Pons (tissue), 1 donor: ENCODE results near the gene TPH1.

Source experiments
- DNase-seq: peaks from one replicate; pipeline ENCODE4 v3.0.0-alpha.2; 2016; ENCODE audit warnings: low spot score

The TPH1 gene

DNA sequence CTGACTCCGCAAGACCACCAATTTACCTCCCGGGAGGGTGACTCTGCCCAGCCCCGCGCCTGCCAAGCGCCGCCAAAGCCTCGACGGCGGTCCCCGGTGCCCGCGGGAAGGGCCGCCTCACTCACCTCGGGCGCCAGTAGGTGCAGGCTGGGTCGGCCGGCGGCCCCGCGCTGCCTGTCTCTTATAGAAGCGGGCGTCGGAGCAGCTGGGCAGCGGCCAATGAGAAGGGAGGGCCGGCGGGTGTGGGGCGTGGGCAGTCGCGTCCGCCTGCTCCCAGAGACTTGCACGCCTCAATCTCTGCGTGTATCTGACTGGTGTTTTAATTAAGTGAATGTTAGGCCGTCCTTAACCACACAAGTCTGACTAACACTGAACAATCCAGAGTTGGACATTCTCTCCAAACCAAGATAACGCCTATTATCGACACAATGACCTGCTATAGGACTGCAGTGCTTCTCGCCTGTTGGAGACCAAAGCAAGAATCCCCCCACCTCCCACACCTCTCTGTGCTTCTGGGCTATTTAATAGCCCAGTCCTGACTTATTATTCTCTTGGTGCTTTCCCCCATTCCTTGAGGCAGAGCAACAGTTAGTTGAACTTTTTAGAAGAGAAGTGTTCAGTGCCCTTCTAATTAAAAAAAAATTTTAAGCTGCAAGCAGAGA lies at the start of gene TPH1:
Gene TPH1 (minus strand): TSS at position 154 of the 662 bp plus-strand sequence. CDS start 5,507 bp downstream, outside the sequence.
- no peak for DNase-seq

DNA sequence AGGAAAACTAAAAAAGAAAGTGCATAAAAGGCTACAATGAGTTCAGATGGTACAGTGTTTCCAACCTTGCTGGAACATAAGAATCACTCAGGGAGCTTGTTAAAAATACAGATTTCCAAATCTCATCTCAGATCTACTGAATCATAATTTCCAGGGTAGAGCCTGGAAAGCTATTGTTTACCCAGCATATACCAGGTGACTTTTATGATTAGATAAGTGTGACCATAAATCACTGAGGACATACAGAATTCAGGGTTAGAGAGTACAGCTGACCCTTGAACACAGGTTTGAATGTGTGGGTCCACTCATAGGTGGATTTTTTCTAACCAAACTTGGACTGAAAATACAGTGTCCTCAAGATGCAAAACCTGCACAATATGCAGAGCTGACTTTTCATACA lies 47.9 kb upstream of the TPH1 start:
- DNase-seq: no peak

DNA sequence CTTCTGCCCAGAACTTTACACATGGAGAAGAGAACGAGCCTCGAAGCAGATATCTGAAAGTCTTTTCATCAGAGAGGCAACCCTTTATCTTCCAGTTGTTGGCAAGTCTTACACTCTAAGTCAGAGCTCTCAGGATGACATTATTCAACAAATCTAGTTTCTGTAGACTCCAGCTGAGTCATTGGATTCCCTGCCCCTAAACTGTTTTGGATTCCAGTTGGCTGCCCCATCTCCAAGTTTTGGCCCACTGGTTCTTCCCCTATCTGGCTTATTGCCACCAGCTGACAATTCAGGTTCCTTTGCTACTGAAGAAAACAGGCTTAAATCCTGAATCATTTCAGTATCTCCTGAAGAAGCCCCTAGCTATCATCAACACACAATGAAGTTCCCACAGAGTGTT lies 45.7 kb upstream of the TPH1 start:
- DNase-seq: no peak

DNA sequence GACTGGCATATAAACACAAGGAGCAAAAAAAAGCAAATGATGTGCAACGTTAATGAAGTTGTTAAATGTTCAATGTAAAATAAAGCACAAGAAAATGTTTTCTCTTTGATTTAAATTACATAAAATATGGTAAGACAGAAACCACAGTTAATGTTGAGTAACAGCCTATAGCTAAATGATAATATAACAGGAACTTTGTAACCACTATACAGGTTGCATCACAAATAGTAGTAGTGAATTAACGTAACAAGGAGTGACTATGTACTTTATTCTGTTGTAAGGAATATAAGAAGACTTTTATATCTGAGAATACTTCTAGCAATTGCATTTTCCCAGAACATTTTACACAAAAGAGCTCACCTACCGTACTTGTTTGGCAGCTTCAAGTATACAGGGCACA lies 42.9 kb upstream of the TPH1 start:
- DNase-seq: no peak

DNA sequence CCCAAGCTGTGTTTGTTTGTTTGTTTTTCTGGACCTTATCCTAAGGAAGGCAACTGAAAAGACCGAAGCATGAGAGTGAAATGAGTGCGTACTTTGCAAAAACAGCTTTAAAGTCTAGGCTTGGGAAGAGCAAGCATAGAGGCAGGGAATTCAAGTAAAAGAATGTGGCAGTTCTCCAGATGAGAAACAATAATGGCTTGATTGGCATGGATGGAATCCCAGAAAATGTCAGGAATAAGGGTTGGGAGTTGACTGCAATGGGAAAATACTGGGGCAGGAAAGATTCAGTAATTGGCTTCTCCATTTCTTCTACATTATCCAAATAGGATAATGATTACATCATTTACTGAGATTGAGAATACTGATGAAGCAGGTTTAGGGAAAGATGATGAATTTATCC lies 42.3 kb upstream of the TPH1 start:
- DNase-seq: no peak

- DNase-seq: no peak
These were observed 35.5 kb upstream of the TPH1 start for GRCh38 chr11:18081551-18081950.

DNA sequence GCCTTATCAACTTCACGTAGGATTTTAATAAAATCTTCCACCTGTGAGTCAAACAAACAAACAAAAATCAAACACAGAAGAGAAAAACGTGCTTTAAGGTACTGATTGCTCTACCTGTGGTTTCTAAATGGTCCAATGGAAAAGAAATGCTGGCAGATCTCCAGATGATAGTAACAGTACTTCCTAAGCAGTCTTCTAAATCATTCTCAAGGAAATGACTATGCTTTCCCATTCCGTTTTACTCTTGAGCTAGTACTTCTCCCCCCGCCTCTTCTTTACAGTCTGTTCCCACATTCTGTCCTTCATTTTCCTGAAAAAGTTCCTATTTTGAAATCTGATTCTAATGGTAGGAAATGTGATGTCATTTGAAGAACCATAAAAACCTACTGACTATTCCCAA lies 34.4 kb upstream of the TPH1 start:
- no peak for DNase-seq

- DNase-seq: no peak
These were observed 32.8 kb upstream of the TPH1 start for GRCh38 chr11:18078909-18079308.

GRCh38 chr11:18075444-18075843 lies 29.4 kb upstream of the TPH1 start:
- no peak for DNase-seq

DNA sequence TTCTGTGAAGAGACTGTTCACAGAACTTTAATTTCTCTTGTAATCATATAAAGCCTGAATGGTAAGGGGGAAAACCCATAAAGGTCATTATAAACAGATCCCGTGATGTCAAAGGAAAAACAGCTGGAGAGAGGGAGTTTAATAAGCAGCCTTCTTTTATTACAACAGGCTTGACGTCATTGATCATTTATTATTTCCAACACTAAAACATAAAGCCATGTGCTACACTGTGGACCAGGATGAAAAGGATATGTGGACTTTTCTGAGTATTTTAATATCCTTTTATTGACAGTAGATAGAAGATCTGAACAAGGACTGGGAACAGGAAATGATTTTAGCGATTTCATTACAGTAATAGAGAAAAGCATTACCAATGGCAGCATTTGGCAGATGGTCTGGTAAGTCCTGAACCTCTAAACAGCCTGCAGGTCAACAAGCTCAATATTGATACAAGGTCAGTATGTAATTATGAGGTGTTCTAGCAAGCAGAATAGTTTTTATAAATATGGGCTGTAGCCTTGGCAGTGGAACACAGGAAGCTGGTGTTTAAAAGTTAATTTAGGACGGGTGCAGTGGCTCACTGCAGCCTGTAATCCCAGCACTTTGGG lies 25.1 kb upstream of the TPH1 start:
- no peak for DNase-seq

GRCh38 chr11:18067372-18067771 lies 21.3 kb upstream of the TPH1 start:
- DNase-seq: no peak

GRCh38 chr11:18066626-18067025 lies 20.6 kb upstream of the TPH1 start:
- no peak for DNase-seq

DNA sequence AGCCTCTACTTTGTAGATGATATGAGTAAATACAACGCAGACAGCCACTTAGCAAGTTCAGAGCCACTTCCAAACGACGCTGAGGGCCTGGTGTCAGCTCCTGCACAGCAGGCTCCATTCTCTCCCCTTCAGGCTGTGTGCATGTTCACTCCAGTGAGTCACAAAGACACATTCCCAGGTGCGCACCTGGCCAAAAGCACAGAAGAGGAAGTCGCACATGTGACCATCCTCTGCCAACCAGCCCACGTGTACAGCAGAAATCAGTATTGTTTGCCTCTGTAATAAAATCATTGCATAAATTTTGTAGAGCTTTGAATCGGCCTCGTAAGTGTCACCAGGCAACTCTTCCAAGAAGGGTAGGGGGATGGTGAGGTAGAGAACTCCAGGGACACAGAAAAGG lies 19.5 kb upstream of the TPH1 start:
- DNase-seq: no peak

DNA sequence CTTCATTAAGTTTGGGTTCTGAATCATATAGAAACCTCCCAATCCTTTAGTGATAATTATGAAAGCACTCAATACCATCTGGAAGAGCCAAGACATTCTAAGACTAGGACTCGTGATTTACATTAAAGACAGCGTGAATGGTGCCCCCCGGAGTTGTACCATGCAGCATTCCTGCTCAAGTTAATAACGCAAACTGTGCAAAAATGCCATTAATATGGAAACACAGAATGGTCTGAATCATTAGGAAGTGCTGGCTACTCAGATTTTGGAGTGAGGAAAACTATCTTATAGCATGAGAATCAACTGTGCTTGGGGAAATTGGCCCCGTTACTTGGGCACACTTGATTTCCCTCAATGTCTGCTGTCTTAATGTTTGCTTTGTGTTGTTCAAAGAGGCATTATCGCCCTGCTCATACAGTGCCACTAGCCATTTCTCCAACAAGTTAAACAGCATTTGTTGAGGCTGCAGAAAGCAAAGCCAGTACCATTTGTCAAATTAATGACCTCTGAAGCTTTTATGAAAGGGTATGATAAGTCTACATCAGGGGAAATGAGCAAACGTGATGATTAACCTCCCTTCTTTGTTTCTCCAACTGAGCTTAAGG lies 18.5 kb upstream of the TPH1 start:
- DNase-seq: no peak

GRCh38 chr11:18063862-18064434 lies 17.9 kb upstream of the TPH1 start:
- DNase-seq: no peak

DNA sequence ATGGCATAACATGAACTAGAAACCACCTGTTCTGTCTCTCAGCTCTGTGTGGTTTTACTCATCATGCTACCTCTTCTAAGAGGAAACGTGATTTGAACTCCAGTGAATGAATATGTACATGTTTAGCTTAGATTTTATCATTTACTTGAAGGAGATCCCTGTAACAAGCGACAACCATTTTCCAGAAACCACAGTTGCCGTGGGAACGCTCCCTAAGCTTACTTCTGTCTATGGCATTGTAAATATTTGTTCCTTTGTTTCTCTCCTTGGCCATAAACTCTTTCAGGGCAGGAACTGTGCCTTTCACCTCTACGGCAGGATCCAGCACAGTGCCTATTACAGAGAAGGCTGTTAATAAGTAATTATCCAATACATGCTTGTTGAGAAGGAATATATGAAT lies 17.1 kb upstream of the TPH1 start:
- no peak for DNase-seq

DNA sequence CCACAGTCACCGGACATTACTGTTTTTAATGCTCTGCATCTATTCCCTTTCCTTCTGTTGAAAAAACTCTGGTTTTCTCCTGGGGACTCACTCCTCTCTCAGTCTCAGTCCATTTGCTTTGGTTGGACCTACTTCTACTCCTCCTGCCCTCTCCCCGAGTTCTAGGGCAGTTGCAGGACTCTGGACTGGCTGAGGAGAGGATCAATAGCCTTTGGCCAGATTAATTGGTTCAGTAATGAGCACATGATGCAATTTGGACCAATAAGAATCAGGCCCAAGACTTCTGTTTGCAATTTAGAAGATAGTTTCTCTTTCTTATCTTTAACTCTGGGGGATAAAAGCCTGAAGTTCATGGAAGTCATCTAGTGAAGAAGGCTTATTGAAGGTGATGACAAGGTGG lies 15.3 kb upstream of the TPH1 start:
- DNase-seq: no peak

- DNase-seq: no peak
These were observed 10.6 kb upstream of the TPH1 start for GRCh38 chr11:18056561-18057181.

DNA sequence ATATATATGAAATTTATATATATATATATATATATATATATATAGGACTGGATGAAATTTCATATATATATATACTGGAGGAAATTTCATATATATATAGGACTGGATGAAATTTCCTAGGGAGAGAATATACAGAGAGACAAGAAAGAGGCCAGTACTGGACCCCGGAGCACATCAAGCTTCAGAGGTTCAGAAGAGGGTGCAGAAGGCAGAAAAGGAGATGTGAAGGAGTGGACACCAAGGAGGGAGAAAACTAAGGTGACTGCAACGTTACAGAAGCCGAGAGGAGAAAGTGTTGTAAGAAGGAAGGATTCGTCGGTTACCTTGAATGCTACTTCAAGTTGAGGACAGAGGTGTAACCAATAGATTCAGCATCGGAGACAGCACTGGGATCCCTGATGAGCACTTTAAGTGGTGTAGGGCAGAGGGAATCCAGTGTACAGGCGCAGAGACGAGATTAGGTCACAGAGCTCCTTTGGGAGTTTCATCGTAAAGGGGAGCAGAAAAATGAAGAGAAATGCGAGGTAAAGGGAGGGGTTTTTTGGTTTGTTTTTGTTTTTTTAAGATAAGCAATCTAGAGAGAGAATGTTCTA lies 8.5 kb upstream of the TPH1 start:
- DNase-seq: no peak

- no peak for DNase-seq
These were observed 4.8 kb upstream of the TPH1 start for GRCh38 chr11:18050848-18051247.

- no peak for DNase-seq
These were observed 9.6 kb downstream of the TPH1 start for GRCh38 chr11:18036456-18036855.

- no peak for DNase-seq
These were observed 18.6 kb downstream of the TPH1 start for GRCh38 chr11:18027475-18027874.

- DNase-seq: no peak
These were observed 23.6 kb downstream of the TPH1 start for GRCh38 chr11:18022419-18022818.
